Measurements from ENCODE around the gene TSKU.

Gene TSKU

GRCh38 chr11:76778874-76779273 lies 4.3 kb upstream of the TSKU start:
- no peak overlapping the region for H3K9ac ChIP-seq (ENCODE audit: insufficient read length, low read depth)
- H3K4me3 ChIP-seq (ENCODE audit: insufficient read length, low read depth), result no peak overlapping the region
- no peaks in the 10 kb centered on the region for H3K27me3 ChIP-seq (ENCODE audit: insufficient read depth, insufficient read length)
- no peaks in the 10 kb centered on the region for H3K36me3 ChIP-seq (ENCODE audit: insufficient read depth, insufficient read length, low read length)
- H3K4me1 ChIP-seq (ENCODE audit: insufficient read depth, insufficient read length), result no peaks in the 10 kb centered on the region
- peaks cover 28% of the 10 kb centered on the region for H3K9me3 ChIP-seq (ENCODE audit: insufficient read depth, low read length)
- DNase-seq (ENCODE audit: low read depth, low spot score), result no peak
- TF ChIP-seq YY1 (IDR thresholded peaks at IDR 0.05; ENCODE audit: insufficient read depth, insufficient read length), result no peak
- no peak for TF ChIP-seq SUZ12 (IDR thresholded peaks at IDR 0.05; ENCODE audit: extremely low read depth, insufficient read depth, insufficient read length)
- no peak for TF ChIP-seq ZNF274 (IDR thresholded peaks at IDR 0.05; ENCODE audit: low read depth, low read length)

- Histone ChIP-seq H3K9me3 (ENCODE audit: insufficient read depth, low read length) (peaks cover 17% of the 10 kb centered on the region), H3K4me3 (ENCODE audit: insufficient read length, low read depth) (no peak overlapping the region), H3K36me3 (ENCODE audit: insufficient read depth, insufficient read length, low read length) (no peaks in the 10 kb centered on the region), H3K27me3 (ENCODE audit: insufficient read depth, insufficient read length) (no peaks in the 10 kb centered on the region), H3K9ac (ENCODE audit: insufficient read length, low read depth) (no peak overlapping the region), H3K4me1 (ENCODE audit: insufficient read depth, insufficient read length) (peaks cover 4% of the 10 kb centered on the region)
- TF ChIP-seq SUZ12 (IDR thresholded peaks at IDR 0.05; ENCODE audit: extremely low read depth, insufficient read depth, insufficient read length) (no peak), YY1 (IDR thresholded peaks at IDR 0.05; ENCODE audit: insufficient read depth, insufficient read length) (no peak), ZNF274 (IDR thresholded peaks at IDR 0.05; ENCODE audit: low read depth, low read length) (no peak)
- DNase-seq (ENCODE audit: low read depth, low spot score), result no peak
These were observed 1.9 kb upstream of the TSKU start for GRCh38 chr11:76781046-76781801.

GRCh38 chr11:76781807-76782530 lies 1.2 kb upstream of the TSKU start:
- no peak for DNase-seq (ENCODE audit: low read depth, low spot score)
- Histone ChIP-seq H3K27me3 (ENCODE audit: insufficient read depth, insufficient read length) (no peaks in the 10 kb centered on the region), H3K9me3 (ENCODE audit: insufficient read depth, low read length) (peaks cover 10% of the 10 kb centered on the region), H3K9ac (ENCODE audit: insufficient read length, low read depth) (peak overlapping the region; percentile 79), H3K36me3 (ENCODE audit: insufficient read depth, insufficient read length, low read length) (peaks cover 5% of the 10 kb centered on the region), H3K4me3 (ENCODE audit: insufficient read length, low read depth) (peak overlapping the region; percentile 53), H3K4me1 (ENCODE audit: insufficient read depth, insufficient read length) (peaks cover 9% of the 10 kb centered on the region)
- no peak for TF ChIP-seq SUZ12 (IDR thresholded peaks at IDR 0.05; ENCODE audit: extremely low read depth, insufficient read depth, insufficient read length)
- TF ChIP-seq YY1 (IDR thresholded peaks at IDR 0.05; ENCODE audit: insufficient read depth, insufficient read length), result no peak
- TF ChIP-seq ZNF274 (IDR thresholded peaks at IDR 0.05; ENCODE audit: low read depth, low read length), result no peak

GRCh38 chr11:76782531-76783293 lies 444 bp upstream of the TSKU start:
- peaks cover 12% of the 10 kb centered on the region for H3K36me3 ChIP-seq (ENCODE audit: insufficient read depth, insufficient read length, low read length)
- peak overlapping the region; percentile 79 for H3K9ac ChIP-seq (ENCODE audit: insufficient read length, low read depth)
- no peak for TF ChIP-seq YY1 (IDR thresholded peaks at IDR 0.05; ENCODE audit: insufficient read depth, insufficient read length)
- TF ChIP-seq SUZ12 (IDR thresholded peaks at IDR 0.05; ENCODE audit: extremely low read depth, insufficient read depth, insufficient read length), result no peak
- TF ChIP-seq ZNF274 (IDR thresholded peaks at IDR 0.05; ENCODE audit: low read depth, low read length), result no peak
- no peaks in the 10 kb centered on the region for H3K27me3 ChIP-seq (ENCODE audit: insufficient read depth, insufficient read length)
- peak; percentile 92 for DNase-seq (ENCODE audit: low read depth, low spot score)
- H3K4me3 ChIP-seq (ENCODE audit: insufficient read length, low read depth), result peak overlapping the region; percentile 53
- H3K4me1 ChIP-seq (ENCODE audit: insufficient read depth, insufficient read length), result peaks cover 11% of the 10 kb centered on the region
- H3K9me3 ChIP-seq (ENCODE audit: insufficient read depth, low read length), result peaks cover 2% of the 10 kb centered on the region; the same call in 1 of the 2 replicates

DNA sequence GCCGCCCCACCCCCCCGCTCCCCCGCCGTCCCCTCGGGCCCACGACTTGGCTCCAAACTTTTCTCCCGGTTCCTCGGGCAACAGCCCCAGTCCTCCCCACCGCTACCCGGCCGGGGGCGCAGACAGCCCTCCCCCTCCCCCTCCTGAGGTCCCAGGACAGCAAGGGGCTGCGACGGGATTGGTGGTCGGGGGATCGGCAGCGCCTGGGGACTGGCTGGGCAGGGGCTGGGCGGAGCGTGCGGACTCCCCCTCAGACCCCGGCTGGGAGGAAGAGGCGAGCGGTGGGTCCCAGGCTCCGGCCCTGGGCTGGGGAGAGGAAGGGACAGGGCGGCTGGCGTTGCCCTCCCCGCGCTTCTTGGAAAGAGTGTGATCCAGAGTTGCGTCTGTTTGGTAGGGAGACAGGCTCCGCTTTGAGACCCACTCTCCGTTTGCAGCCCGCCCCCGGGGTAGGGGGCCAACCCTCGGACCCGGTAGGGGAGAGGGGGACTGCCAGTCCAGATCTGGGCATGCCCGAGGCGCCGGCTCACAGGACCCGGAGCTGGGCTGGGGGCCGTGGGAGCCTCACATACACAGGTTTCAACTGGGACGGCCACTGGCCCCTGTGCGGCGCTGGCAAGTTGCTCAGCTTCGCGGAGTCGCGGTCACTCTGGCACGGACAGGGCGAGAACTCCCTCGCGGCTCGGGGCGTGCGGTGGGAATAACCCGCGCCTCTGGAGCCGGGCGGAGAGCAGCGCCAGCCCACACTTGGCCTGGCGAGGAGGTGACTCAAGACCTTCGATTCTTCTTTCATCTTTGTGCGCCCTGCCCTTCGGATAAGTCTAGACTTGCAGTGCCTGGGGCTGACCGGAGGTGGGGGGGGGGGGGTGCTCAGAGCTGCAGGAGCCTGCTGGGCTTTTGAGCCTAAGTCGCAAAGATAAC lies 999 bp downstream of the TSKU start:
- DNase-seq (ENCODE audit: low read depth, low spot score), result peak; percentile 81
- Histone ChIP-seq H3K36me3 (ENCODE audit: insufficient read depth, insufficient read length, low read length) (peaks cover 26% of the 10 kb centered on the region), H3K27me3 (ENCODE audit: insufficient read depth, insufficient read length) (no peaks in the 10 kb centered on the region), H3K4me1 (ENCODE audit: insufficient read depth, insufficient read length) (peaks cover 14% of the 10 kb centered on the region), H3K4me3 (ENCODE audit: insufficient read length, low read depth) (peak overlapping the region; percentile 89), H3K9me3 (ENCODE audit: insufficient read depth, low read length) (peaks cover 11% of the 10 kb centered on the region; the same call in 1 of the 2 replicates), H3K9ac (ENCODE audit: insufficient read length, low read depth) (peak overlapping the region; percentile 96)
- TF ChIP-seq SUZ12 (IDR thresholded peaks at IDR 0.05; ENCODE audit: extremely low read depth, insufficient read depth, insufficient read length) (no peak), YY1 (IDR thresholded peaks at IDR 0.05; ENCODE audit: insufficient read depth, insufficient read length) (no peak), ZNF274 (IDR thresholded peaks at IDR 0.05; ENCODE audit: low read depth, low read length) (no peak)

- Histone ChIP-seq H3K4me1 (ENCODE audit: insufficient read depth, insufficient read length) (peaks cover 16% of the 10 kb centered on the region), H3K36me3 (ENCODE audit: insufficient read depth, insufficient read length, low read length) (peaks cover 33% of the 10 kb centered on the region), H3K9ac (ENCODE audit: insufficient read length, low read depth) (no peak overlapping the region), H3K9me3 (ENCODE audit: insufficient read depth, low read length) (peaks cover 23% of the 10 kb centered on the region), H3K4me3 (ENCODE audit: insufficient read length, low read depth) (peak overlapping the region; percentile 81), H3K27me3 (ENCODE audit: insufficient read depth, insufficient read length) (no peaks in the 10 kb centered on the region)
- DNase-seq (ENCODE audit: low read depth, low spot score), result no peak
- no peak for TF ChIP-seq YY1 (IDR thresholded peaks at IDR 0.05; ENCODE audit: insufficient read depth, insufficient read length)
- no peak for TF ChIP-seq SUZ12 (IDR thresholded peaks at IDR 0.05; ENCODE audit: extremely low read depth, insufficient read depth, insufficient read length)
- no peak for TF ChIP-seq ZNF274 (IDR thresholded peaks at IDR 0.05; ENCODE audit: low read depth, low read length)
These were observed 2.4 kb downstream of the TSKU start for GRCh38 chr11:76785513-76785912.

All from NT2/D1 (cell line).